Gastrocnemius medialis (tissue), 4 donors: ENCODE measurements around the gene MFAP2. TPM values are rescaled to one million over a fixed set of nuclear protein-coding genes. Genes with fewer than 3 reads are reported as not detected.

Experiments
- ATAC-seq, 2 donors: fragments of 150-250 bp; one replicate each; pipeline ENCODE4 v1.9.1; 2016
- DNase-seq, 2 donors: peaks; one replicate each; pipeline ENCODE4 v3.0.0-alpha.2; 2019
- H3K27ac ChIP-seq, 4 donors: fragments of 200-600 bp; sonication (generic); 1 replicate in 1 of 4; 2 replicates in 3 of 4; pipeline ENCODE4 v1.5.1; 2016 to 2018; ENCODE audit warnings: mild to moderate bottlenecking in 2 of 4, moderate library complexity in 1 of 4
- H3K27me3 ChIP-seq, 3 donors: fragments of 200-600 bp; sonication (generic) in 2 of 3; 1 replicate in 1 of 3; 2 replicates in 2 of 3; pipeline versions ENCODE4 v1.5.1 to v1.6.0; 2016 to 2019; ENCODE audit warnings: mild to moderate bottlenecking in 1 of 3, moderate library complexity in 1 of 3
- H3K36me3 ChIP-seq, 2 donors: fragments of 200-600 bp; sonication (generic) in 1 of 2; one replicate each; pipeline ENCODE4 v1.5.1; 2017 to 2018
- H3K4me1 ChIP-seq, 2 donors: fragments of 200-600 bp; sonication (generic) in 1 of 2; one replicate each; pipeline ENCODE4 v1.5.1; 2016 to 2017; ENCODE audit warnings: mild to moderate bottlenecking in 2 of 2
- H3K4me3 ChIP-seq, 4 donors: fragments of 200-600 bp; sonication (generic) in 3 of 4; 1 replicate in 1 of 4; 2 replicates in 3 of 4; pipeline ENCODE4 v1.5.1; 2016 to 2019; ENCODE audit warnings: mild to moderate bottlenecking in 2 of 4
- H3K9me3 ChIP-seq, 3 donors: fragments of 200-600 bp; sonication (generic) in 2 of 3; 1 replicate in 1 of 3; 2 replicates in 2 of 3; pipeline ENCODE4 v1.5.1; 2016 to 2019
- CTCF ChIP-seq, 5 experiments: fragments of 450-650 bp in 3 of 5; fragments of 200-600 bp in 2 of 5; sonication (generic) in 2 of 5; IDR thresholded peaks in 4 of 5; conservative IDR thresholded peaks in 1 of 5; 1 replicate in 4 of 5; 2 replicates in 1 of 5; pipeline ENCODE4 v1.5.1; 2016 to 2019; ENCODE audit warnings: antibody characterized with exemption in 5 of 5, mild to moderate bottlenecking in 3 of 5, moderate library complexity in 3 of 5
- POLR2A ChIP-seq, 2 donors: fragments of 450-650 bp; IDR thresholded peaks; one replicate each; pipeline ENCODE4 v1.6.1; 2017; ENCODE audit warnings: antibody characterized with exemption in 2 of 2, mild to moderate bottlenecking in 2 of 2, moderate library complexity in 2 of 2
- in situ Hi-C, 4 donors: fragments of 200-750 bp; cut with MboI; loops; one replicate each; pipeline versions ENCODE4 v1.15.0 to v1.8.0; 2017; ENCODE audit warnings: low sequenced_read_pairs in 4 of 4
- intact Hi-C: fragments of 100-400 bp; cut with DNase I; formaldehyde crosslinking; loops from one replicate; pipeline ENCODE4 v1.15.1; 2023; ENCODE audit warnings: low total_unique reads
- total RNA-seq, 4 donors: library from RNA; depleted of rRNA; stranded (reverse); fragments of >200 nt; gene quantifications; one replicate each; pipeline versions ENCODE4 v1.1.0 to v1.2.3, GENCODE V29; 2016

The MFAP2 gene
- total RNA-seq, 4 donors from 2014 or later, result 0.34 to 1.8 (median 0.36) TPM; not detected in 1

GRCh38 chr1:17007121-17007520 lies 26.7 kb upstream of the MFAP2 start:
- no peak for ATAC-seq
- Histone ChIP-seq H3K27me3 (no peaks in the 10 kb centered on the region), H3K9me3 (no peaks in the 10 kb centered on the region), H3K36me3 (peaks cover 0 to 30% of the 10 kb centered on the region in 2 donors), H3K27ac (no peak overlapping the region), H3K4me1 (peaks cover 11 to 21% of the 10 kb centered on the region in 2 donors), H3K4me3 (no peak overlapping the region)
- no peak for DNase-seq
- TF ChIP-seq CTCF (IDR thresholded peaks at IDR 0.05 in 4 of 5, conservative IDR thresholded peaks at IDR 0.05 in 1 of 5) (no peak), POLR2A (IDR thresholded peaks at IDR 0.05) (no peak)
- intact Hi-C loops, result no loop called here
- in situ Hi-C loops, result no loop called here

GRCh38 chr1:17005365-17005740 lies 24.9 kb upstream of the MFAP2 start:
- Histone ChIP-seq H3K36me3 (peaks cover 0 to 37% of the 10 kb centered on the region in 2 donors), H3K27me3 (no peaks in the 10 kb centered on the region), H3K27ac (no peak overlapping the region), H3K4me1 (peaks cover 2 to 14% of the 10 kb centered on the region in 2 donors), H3K9me3 (no peaks in the 10 kb centered on the region), H3K4me3 (no peak overlapping the region)
- TF ChIP-seq CTCF (IDR thresholded peaks at IDR 0.05 in 4 of 5, conservative IDR thresholded peaks at IDR 0.05 in 1 of 5) (no peak), POLR2A (IDR thresholded peaks at IDR 0.05) (no peak)
- intact Hi-C loops, result no loop called here
- in situ Hi-C loops, result no loop called here
- no peak for ATAC-seq
- DNase-seq, result no peak

- Histone ChIP-seq H3K27ac (peak overlapping the region; percentile 57 to 74 (median 64)), H3K4me3 (no peak overlapping the region), H3K36me3 (peaks cover 0 to 37% of the 10 kb centered on the region in 2 donors), H3K4me1 (peaks cover 0 to 7% of the 10 kb centered on the region in 2 donors), H3K27me3 (no peaks in the 10 kb centered on the region), H3K9me3 (no peaks in the 10 kb centered on the region)
- DNase-seq (no peak), ATAC-seq (no peak)
- intact Hi-C loops (no loop called here), in situ Hi-C loops (no loop called here)
- TF ChIP-seq CTCF (IDR thresholded peaks at IDR 0.05 in 4 of 5, conservative IDR thresholded peaks at IDR 0.05 in 1 of 5), result no peak
- no peak for TF ChIP-seq POLR2A (IDR thresholded peaks at IDR 0.05)
These were observed 24.3 kb upstream of the MFAP2 start for GRCh38 chr1:17004466-17005364.

GRCh38 chr1:17002524-17002902 lies 22.1 kb upstream of the MFAP2 start:
- TF ChIP-seq CTCF (IDR thresholded peaks at IDR 0.05 in 4 of 5, conservative IDR thresholded peaks at IDR 0.05 in 1 of 5) (no peak), POLR2A (IDR thresholded peaks at IDR 0.05) (no peak)
- H3K4me3 ChIP-seq, result no peak overlapping the region
- peaks cover 0 to 51% of the 10 kb centered on the region in 2 donors for H3K36me3 ChIP-seq
- intact Hi-C loops, result no loop called here
- DNase-seq (no peak), ATAC-seq (no peak)
- no peaks in the 10 kb centered on the region for H3K27me3 ChIP-seq
- H3K9me3 ChIP-seq, result no peaks in the 10 kb centered on the region
- no peak overlapping the region for H3K27ac ChIP-seq
- H3K4me1 ChIP-seq, result no peaks in the 10 kb centered on the region
- in situ Hi-C loops, result no loop called here
